Measurements from ENCODE around the gene CNEP1R1. TPM values are rescaled to one million over a fixed set of nuclear protein-coding genes. Genes with fewer than 3 reads are reported as not detected.

Gene CNEP1R1
- total RNA-seq, result 10 to 100 TPM; 11.7 to 24.9 (median 16.1) TPM

GRCh38 chr16:50024684-50025536 lies at the start of gene CNEP1R1:
CNEP1R1 (plus strand) TSS chr16:50025225; CDS start chr16:50025316, 91 bp downstream.
- intact Hi-C loops (cut with DNase I; ENCODE audit: low total_unique reads), result loop anchor here (1.0 to 5.0 kb wide), 7 partner anchors 41 to 781 kb away; partner anchors contain the start of genes CYLD and TENT4B
- in situ Hi-C loops (cut with MboI; ENCODE audit: low sequenced_read_pairs in 4 of 4), result loop anchor here (5.0 to 25.0 kb wide), 7 partner anchors 130 to 640 kb away; partner anchors contain the start of genes BRD7 (in 2 of the 4) and TENT4B (in 1 of the 4)
- peak; percentile 99 to 100 (median 100) for TF ChIP-seq CTCF (IDR thresholded peaks at IDR 0.05 in 4 of 5, conservative IDR thresholded peaks at IDR 0.05 in 1 of 5)
- TF ChIP-seq POLR2A (IDR thresholded peaks at IDR 0.05), result peak; percentile 43 to 55
- Histone ChIP-seq H3K27me3 (no peaks in the 10 kb centered on the region), H3K36me3 (peaks cover 0 to 10% of the 10 kb centered on the region in 2 donors), H3K9me3 (no peaks in the 10 kb centered on the region), H3K4me1 (peaks cover 10 to 12% of the 10 kb centered on the region in 2 donors), H3K4me3 (peak within 1 kb of the TSS; percentile 91 to 98 (median 98)), H3K27ac (peak within 1 kb of the TSS; percentile 84 to 92 (median 88))
- DNase-seq (peak; percentile 93 to 95), ATAC-seq (peak; percentile 100)

GRCh38 chr16:49977427-49977826 lies 47.6 kb upstream of the CNEP1R1 start:
- TF ChIP-seq CTCF (IDR thresholded peaks at IDR 0.05 in 4 of 5, conservative IDR thresholded peaks at IDR 0.05 in 1 of 5) (no peak), POLR2A (IDR thresholded peaks at IDR 0.05) (no peak)
- Histone ChIP-seq H3K36me3 (no peaks in the 10 kb centered on the region), H3K9me3 (no peaks in the 10 kb centered on the region), H3K4me3 (no peak overlapping the region), H3K4me1 (no peaks in the 10 kb centered on the region), H3K27me3 (no peaks in the 10 kb centered on the region), H3K27ac (no peak overlapping the region)
- DNase-seq (no peak), ATAC-seq (no peak)
- in situ Hi-C loops (cut with MboI; ENCODE audit: low sequenced_read_pairs in 4 of 4), result no loop called here
- intact Hi-C loops (cut with DNase I; ENCODE audit: low total_unique reads), result no loop called here

GRCh38 chr16:49978569-49979326 lies 46.3 kb upstream of the CNEP1R1 start:
- H3K9me3 ChIP-seq, result no peaks in the 10 kb centered on the region
- DNase-seq (no peak), ATAC-seq (no peak)
- no peaks in the 10 kb centered on the region for H3K36me3 ChIP-seq
- H3K4me1 ChIP-seq, result no peaks in the 10 kb centered on the region
- H3K4me3 ChIP-seq, result no peak overlapping the region
- no peak overlapping the region for H3K27ac ChIP-seq
- H3K27me3 ChIP-seq, result no peaks in the 10 kb centered on the region
- TF ChIP-seq POLR2A (IDR thresholded peaks at IDR 0.05) (no peak), CTCF (IDR thresholded peaks at IDR 0.05 in 4 of 5, conservative IDR thresholded peaks at IDR 0.05 in 1 of 5) (no peak)
- in situ Hi-C loops (cut with MboI; ENCODE audit: low sequenced_read_pairs in 4 of 4) (no loop called here), intact Hi-C loops (cut with DNase I; ENCODE audit: low total_unique reads) (no loop called here)

- Histone ChIP-seq H3K4me3 (no peak overlapping the region), H3K36me3 (no peaks in the 10 kb centered on the region), H3K4me1 (no peaks in the 10 kb centered on the region), H3K9me3 (no peaks in the 10 kb centered on the region), H3K27ac (no peak overlapping the region), H3K27me3 (no peaks in the 10 kb centered on the region)
- DNase-seq, result no peak
- no peak for TF ChIP-seq POLR2A (IDR thresholded peaks at IDR 0.05)
- TF ChIP-seq CTCF (IDR thresholded peaks at IDR 0.05 in 4 of 5, conservative IDR thresholded peaks at IDR 0.05 in 1 of 5), result no peak
- intact Hi-C loops (cut with DNase I; ENCODE audit: low total_unique reads) (no loop called here), in situ Hi-C loops (cut with MboI; ENCODE audit: low sequenced_read_pairs in 4 of 4) (no loop called here)
- ATAC-seq, result no peak
Observed at GRCh38 chr16:49980166-49980565, 44.9 kb upstream of the CNEP1R1 start.
